Measurements from ENCODE around the gene CNTN4.

DNA sequence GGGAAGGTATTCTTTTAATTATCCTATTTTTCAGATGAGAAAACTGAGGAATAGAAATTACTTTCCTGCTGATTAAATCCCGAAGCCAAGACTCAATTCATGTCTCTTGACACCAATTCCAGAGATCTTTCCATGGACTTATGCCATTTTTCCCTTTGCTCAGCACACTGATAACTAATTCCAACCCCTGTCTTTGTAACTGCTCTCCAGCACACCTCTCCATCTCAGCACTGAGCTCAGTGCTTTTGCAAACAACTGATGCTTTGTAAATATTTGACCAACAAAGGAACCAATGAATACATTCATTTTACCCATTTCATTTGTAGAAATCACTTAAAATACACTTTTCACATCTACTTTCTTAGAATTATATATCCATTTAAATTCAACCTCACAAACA lies 762.5 kb downstream of the CNTN4 start:
- TF ChIP-seq CTCF (conservative IDR thresholded peaks at IDR 0.05; ENCODE audit: low read depth, low read length) = no peak
- TF ChIP-seq EZH2 (IDR thresholded peaks at IDR 0.05; ENCODE audit: borderline replicate concordance, low read depth, low read length, poor library complexity, severe bottlenecking) = no peak

All from A673 (cell line).